ENCODE measurements around the gene TMEM170A. TPM values are rescaled to one million over a fixed set of nuclear protein-coding genes. Genes with fewer than 3 reads are reported as not detected.
"Not testable (repeated sequence)": the region's sequence is repeated elsewhere in the genome, so short reads cannot be mapped to it uniquely, and the experiment has no call there.

The TMEM170A gene
- total RNA-seq, 4 donors from 2014 or later, result 7.9 to 9.8 (median 8.6) TPM

DNA sequence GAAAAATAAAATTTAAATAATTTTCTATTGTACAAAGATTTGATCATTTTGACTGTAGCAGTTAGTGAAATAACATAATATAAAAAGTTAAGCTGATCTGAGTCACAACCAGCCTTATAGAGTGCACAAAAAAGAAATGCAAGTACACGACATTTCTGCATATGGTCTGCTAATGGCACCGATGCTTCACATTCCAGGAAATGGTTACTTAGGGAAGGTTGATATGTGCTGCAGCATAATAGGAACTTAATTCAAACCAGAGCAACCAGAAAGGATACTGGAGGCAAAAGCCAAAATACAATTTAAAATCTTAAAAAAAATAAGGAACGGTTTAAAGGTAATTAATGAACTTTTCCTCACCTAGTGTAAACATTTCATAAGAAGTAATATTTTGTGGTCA is 21.2 kb downstream of the TMEM170A start:
- DNase-seq, result no peak
- Histone ChIP-seq H3K27ac (no peak overlapping the region), H3K27me3 (no peaks in the 10 kb centered on the region), H3K9me3 (no peaks in the 10 kb centered on the region), H3K36me3 (no peaks in the 10 kb centered on the region), H3K4me1 (no peaks in the 10 kb centered on the region), H3K4me3 (no peak overlapping the region)
- no peak for TF ChIP-seq POLR2A (IDR thresholded peaks at IDR 0.05)
- TF ChIP-seq, protein P1, sequence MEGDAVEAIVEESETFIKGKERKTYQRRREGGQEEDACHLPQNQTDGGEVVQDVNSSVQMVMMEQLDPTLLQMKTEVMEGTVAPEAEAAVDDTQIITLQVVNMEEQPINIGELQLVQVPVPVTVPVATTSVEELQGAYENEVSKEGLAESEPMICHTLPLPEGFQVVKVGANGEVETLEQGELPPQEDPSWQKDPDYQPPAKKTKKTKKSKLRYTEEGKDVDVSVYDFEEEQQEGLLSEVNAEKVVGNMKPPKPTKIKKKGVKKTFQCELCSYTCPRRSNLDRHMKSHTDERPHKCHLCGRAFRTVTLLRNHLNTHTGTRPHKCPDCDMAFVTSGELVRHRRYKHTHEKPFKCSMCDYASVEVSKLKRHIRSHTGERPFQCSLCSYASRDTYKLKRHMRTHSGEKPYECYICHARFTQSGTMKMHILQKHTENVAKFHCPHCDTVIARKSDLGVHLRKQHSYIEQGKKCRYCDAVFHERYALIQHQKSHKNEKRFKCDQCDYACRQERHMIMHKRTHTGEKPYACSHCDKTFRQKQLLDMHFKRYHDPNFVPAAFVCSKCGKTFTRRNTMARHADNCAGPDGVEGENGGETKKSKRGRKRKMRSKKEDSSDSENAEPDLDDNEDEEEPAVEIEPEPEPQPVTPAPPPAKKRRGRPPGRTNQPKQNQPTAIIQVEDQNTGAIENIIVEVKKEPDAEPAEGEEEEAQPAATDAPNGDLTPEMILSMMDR (IDR thresholded peaks at IDR 0.05 in 4 of 5, conservative IDR thresholded peaks at IDR 0.05 in 1 of 5), result no peak
- in situ Hi-C loops (cut with MboI; ENCODE audit: low sequenced_read_pairs in 4 of 4) (no loop called here), intact Hi-C loops (cut with DNase I; ENCODE audit: low total_unique reads) (no loop called here)
- no peak for ATAC-seq

- TF ChIP-seq, protein P1 (IDR thresholded peaks at IDR 0.05 in 4 of 5, conservative IDR thresholded peaks at IDR 0.05 in 1 of 5), result no peak
- no peak for TF ChIP-seq POLR2A (IDR thresholded peaks at IDR 0.05)
- intact Hi-C loops (cut with DNase I; ENCODE audit: low total_unique reads), result loop anchor here (1.0 kb wide), 4 partner anchors 30 to 449 kb away; partner anchors contain the start of genes TMEM170A, WDR59 and ZFP1
- Histone ChIP-seq H3K27ac (peak overlapping the region; percentile 80 to 99 (median 96)), H3K4me3 (peak overlapping the region; percentile 88 to 100 (median 95)), H3K36me3 (no peaks in the 10 kb centered on the region), H3K4me1 (peaks cover 15 to 17% of the 10 kb centered on the region in 2 donors), H3K9me3 (no peaks in the 10 kb centered on the region), H3K27me3 (no peaks in the 10 kb centered on the region)
- DNase-seq (peak; percentile 59 to 74), ATAC-seq (peak; percentile 82 to 90)
- in situ Hi-C loops (cut with MboI; ENCODE audit: low sequenced_read_pairs in 4 of 4), result no loop called here
Observed at GRCh38 chr16:75433732-75434413, 30.6 kb downstream of the TMEM170A start.

DNA sequence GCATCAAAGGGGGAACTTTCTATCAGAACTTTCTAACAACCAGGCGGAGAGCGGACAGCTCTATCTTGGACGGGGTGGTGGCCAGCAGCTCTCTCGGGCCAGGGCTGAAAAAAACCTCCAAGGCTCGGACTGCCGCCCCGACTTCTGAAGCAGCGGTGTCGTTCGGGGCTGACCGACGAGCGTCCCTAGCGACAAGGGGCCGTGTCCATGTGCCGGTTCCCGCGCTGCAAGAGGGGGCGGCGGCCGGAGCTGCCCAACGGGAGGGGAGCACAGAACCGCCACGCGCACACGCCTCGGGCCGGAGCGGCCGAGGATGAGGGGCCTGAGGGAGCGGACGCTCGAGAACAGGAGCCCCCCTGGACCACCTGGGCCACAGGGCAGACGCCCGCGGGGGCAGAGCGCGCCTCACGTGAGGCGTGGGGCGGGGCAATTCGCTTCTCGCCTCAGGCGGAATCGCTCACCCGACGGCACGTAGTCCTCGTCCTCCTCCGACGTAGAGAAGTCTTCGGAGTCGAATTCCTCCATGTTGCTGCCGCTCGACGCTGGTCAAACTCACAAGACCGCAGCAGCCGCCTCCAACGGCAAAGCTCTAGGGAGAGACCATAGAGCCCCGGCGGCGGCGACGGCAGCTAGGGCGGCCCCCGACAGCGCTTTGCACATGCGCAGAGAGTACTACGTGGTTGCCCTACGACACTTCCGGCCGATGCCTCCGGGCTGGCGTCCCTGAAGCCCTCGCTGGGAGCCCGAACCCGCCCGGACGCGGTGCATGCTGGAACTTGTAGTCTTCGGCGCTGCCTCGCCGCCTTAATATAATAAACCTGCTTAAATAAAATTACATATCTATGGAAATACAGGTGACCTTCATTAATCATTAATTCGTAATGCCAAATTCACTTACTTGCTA is 31.4 kb downstream of the TMEM170A start, which contains the start of gene CFDP1:
TSS of gene CFDP1 (minus strand) at position 676 of the 904 bp plus-strand sequence. CDS start at position 525, 151 bp downstream.
- DNase-seq, result peak; percentile 93 to 94
- Histone ChIP-seq H3K4me1 (peaks cover 15 to 17% of the 10 kb centered on the region in 2 donors), H3K4me3 (peak within 1 kb of the TSS; percentile 88 to 100 (median 95)), H3K27ac (peak within 1 kb of the TSS; percentile 80 to 99 (median 96)), H3K27me3 (no peaks in the 10 kb centered on the region), H3K9me3 (no peaks in the 10 kb centered on the region), H3K36me3 (no peaks in the 10 kb centered on the region)
- intact Hi-C loops (cut with DNase I; ENCODE audit: low total_unique reads) (loop anchor here (1.0 kb wide), 3 partner anchors 31 to 285 kb away; partner anchors contain the start of genes TMEM170A and ZFP1), in situ Hi-C loops (cut with MboI; ENCODE audit: low sequenced_read_pairs in 4 of 4) (no loop called here)
- TF ChIP-seq, protein P1 (IDR thresholded peaks at IDR 0.05 in 4 of 5, conservative IDR thresholded peaks at IDR 0.05 in 1 of 5), result peak in 2 of 5 experiments; percentile 25 to 28
- peak; percentile 71 to 78 for TF ChIP-seq POLR2A (IDR thresholded peaks at IDR 0.05)
- ATAC-seq, result peak; percentile 93 to 96

DNA sequence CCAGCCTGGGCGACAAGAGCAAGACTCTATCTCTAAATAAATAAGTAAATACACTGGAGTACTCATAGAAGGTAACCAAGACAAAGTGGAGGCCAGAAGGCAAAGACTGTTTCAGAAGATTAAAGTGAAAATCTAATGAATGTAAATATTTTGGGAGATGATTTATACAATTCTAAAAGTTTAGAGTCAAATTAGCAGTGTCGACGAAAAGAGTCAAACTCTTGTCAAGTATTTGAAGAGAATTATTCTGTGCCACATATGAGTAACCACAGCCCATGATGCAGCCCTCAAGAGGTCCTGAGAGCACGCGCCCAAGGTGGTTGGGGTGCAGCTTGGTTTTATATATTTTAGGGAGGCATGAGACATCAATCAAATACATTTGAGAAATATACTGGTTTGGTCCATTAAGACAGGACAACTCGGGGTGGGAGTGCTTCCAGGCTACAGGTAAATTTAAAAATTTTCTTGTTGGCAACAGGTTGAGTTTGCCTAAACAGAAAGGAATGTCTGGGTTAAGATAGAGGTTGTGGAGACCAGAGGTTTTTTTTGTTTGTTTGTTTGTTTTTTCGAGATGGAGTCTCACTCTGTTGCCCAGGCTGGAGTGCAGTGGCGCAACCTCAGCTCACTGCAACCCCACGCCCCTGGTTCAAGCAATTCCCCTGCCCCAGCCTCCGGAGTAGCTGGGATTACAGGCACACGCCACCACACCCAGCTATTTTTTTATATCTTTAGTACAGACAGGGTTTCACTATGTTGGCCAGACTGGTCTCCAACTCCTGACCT is 34.7 kb downstream of the TMEM170A start:
- no peak overlapping the region for H3K27ac ChIP-seq
- peaks cover 15 to 16% of the 10 kb centered on the region in 2 donors for H3K4me1 ChIP-seq
- in situ Hi-C loops (cut with MboI; ENCODE audit: low sequenced_read_pairs in 4 of 4), result no loop called here
- DNase-seq, result no peak
- intact Hi-C loops (cut with DNase I; ENCODE audit: low total_unique reads), result no loop called here
- no peak for TF ChIP-seq POLR2A (IDR thresholded peaks at IDR 0.05)
- TF ChIP-seq, protein P1 (IDR thresholded peaks at IDR 0.05 in 4 of 5, conservative IDR thresholded peaks at IDR 0.05 in 1 of 5), result no peak
- no peaks in the 10 kb centered on the region for H3K27me3 ChIP-seq
- no peaks in the 10 kb centered on the region for H3K9me3 ChIP-seq
- no peaks in the 10 kb centered on the region for H3K36me3 ChIP-seq
- no peak for ATAC-seq
- H3K4me3 ChIP-seq, result no peak overlapping the region

GRCh38 chr16:75426524-75426923 is 38.0 kb downstream of the TMEM170A start:
- DNase-seq; in situ Hi-C loops (cut with MboI; ENCODE audit: low sequenced_read_pairs in 4 of 4); intact Hi-C loops (cut with DNase I; ENCODE audit: low total_unique reads); H3K4me3 ChIP-seq; ATAC-seq; H3K27ac ChIP-seq; H3K27me3 ChIP-seq; H3K4me1 ChIP-seq; H3K36me3 ChIP-seq; H3K9me3 ChIP-seq: not testable (repeated sequence)

- DNase-seq; H3K27me3 ChIP-seq; H3K4me3 ChIP-seq; H3K27ac ChIP-seq; intact Hi-C loops (cut with DNase I; ENCODE audit: low total_unique reads); ATAC-seq; H3K9me3 ChIP-seq; H3K36me3 ChIP-seq: not testable (repeated sequence)
- in situ Hi-C loops (cut with MboI; ENCODE audit: low sequenced_read_pairs in 4 of 4), result loop anchor here in 1 of 4 donors (25.0 kb wide), 1 partner anchor 437 kb away; the partner anchor contains the start of genes WDR59 and ZNRF1
- H3K4me1 ChIP-seq, result peaks cover 9 to 14% of the 10 kb centered on the region in 2 donors
Observed at GRCh38 chr16:75424105-75424762, 40.3 kb downstream of the TMEM170A start.

Measured in gastrocnemius medialis (tissue), 4 donors.